ENCODE data around the gene CCDC187. TPM values are rescaled to one million over a fixed set of nuclear protein-coding genes. Genes with fewer than 3 reads are reported as not detected.
A peak's percentile ranks its signal among the peaks of the same experiment; 100 is the strongest.

Gene CCDC187
- total and polyA plus RNA-seq, 2 experiments from 2014 or later, result 0.13 to 1.3 TPM

- no peaks in the 10 kb centered on the region for H3K36me3 ChIP-seq
- no peak for TF ChIP-seq CTCF (IDR thresholded peaks at IDR 0.05; ENCODE audit: low read depth, low read length)
- no peaks in the 10 kb centered on the region for H3K27me3 ChIP-seq
- H3K27ac ChIP-seq, result no peak overlapping the region
- DNase-seq (ENCODE audit: low read depth in 1 of 2, low spot score in 1 of 2), result no peak
- peaks cover 17% of the 10 kb centered on the region for H3K4me1 ChIP-seq (ENCODE audit: low read depth)
- H3K4me3 ChIP-seq, result no peak overlapping the region
- no peaks in the 10 kb centered on the region for H3K9me3 ChIP-seq (ENCODE audit: low read depth)
Observed at GRCh38 chr9:136344544-136345280, 40.8 kb upstream of the CCDC187 start.

DNA sequence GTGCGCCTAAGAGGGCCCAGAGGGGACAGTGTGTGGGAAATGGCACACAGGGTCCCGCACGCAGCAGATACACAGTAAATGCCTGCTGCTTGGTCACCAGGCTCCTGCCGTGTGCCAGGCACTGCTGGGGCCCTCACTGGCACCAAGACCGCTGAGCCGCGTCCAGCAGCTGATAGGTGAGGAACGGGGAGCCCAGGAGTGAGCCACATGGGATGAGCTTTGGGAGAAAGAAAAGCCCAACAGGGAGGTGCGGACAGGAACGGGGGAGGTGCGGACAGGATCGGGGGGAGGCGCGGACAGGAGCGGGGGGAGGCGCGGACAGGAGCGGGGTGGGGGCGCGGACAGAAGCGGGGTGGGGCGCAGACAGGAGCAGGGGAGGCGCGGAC lies 40.0 kb upstream of the CCDC187 start:
- peaks cover 17% of the 10 kb centered on the region for H3K4me1 ChIP-seq (ENCODE audit: low read depth)
- no peak for TF ChIP-seq CTCF (IDR thresholded peaks at IDR 0.05; ENCODE audit: low read depth, low read length)

DNA sequence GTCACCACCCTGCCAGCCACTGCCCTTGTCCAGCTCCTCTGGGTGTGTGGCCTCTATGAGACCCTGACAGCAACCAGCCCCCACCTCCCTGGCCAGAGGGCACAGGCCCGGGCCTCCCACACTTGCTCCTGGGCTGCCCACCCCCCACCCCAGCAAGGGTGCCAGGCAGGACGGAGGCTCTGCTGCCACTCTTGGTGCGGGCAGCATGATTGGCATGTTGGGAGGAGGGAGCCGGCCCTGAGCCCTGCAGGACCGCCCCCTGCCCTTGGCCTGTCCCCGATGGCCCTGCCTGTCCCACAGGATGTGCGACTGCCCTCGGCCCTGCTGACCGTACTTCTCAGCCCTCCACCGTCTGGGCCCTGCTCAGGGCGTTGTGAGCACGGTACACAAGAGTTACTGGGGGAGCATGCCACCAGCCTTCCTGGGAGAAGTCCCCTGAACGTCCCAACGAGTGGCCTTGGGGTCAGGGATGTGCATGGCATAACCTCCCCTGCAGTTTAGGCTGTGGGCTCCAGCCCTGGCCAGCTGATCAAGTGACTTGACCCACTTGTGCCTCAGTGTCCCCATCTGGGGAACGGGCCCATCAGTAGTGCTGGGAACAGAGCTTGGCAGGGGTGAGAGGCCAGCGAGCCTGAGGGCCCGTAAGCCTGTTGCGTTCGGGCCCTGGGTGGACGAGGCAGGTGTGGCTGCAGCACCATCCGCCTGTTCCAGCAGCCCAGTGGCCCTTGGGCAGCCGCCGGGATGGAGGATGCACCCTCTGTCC lies 39.4 kb upstream of the CCDC187 start:
- Histone ChIP-seq H3K4me3 (no peak overlapping the region), H3K27me3 (no peaks in the 10 kb centered on the region), H3K9me3 (ENCODE audit: low read depth) (no peaks in the 10 kb centered on the region), H3K36me3 (no peaks in the 10 kb centered on the region), H3K27ac (peak overlapping the region; percentile 80), H3K4me1 (ENCODE audit: low read depth) (peaks cover 17% of the 10 kb centered on the region)
- no peak for TF ChIP-seq CTCF (IDR thresholded peaks at IDR 0.05; ENCODE audit: low read depth, low read length)
- peak in 1 of 2 donors; percentile 50 for DNase-seq (ENCODE audit: low read depth in 1 of 2, low spot score in 1 of 2)

More for the DNA sequence above, 40.0 kb upstream of the CCDC187 start:
- no peaks in the 10 kb centered on the region for H3K27me3 ChIP-seq
- H3K36me3 ChIP-seq, result no peaks in the 10 kb centered on the region
- H3K27ac ChIP-seq, result peak overlapping the region; percentile 80
- H3K9me3 ChIP-seq (ENCODE audit: low read depth), result no peaks in the 10 kb centered on the region
- DNase-seq (ENCODE audit: low read depth in 1 of 2, low spot score in 1 of 2), result no peak
- H3K4me3 ChIP-seq, result no peak overlapping the region

- Histone ChIP-seq H3K27ac (peak overlapping the region; percentile 80), H3K4me1 (ENCODE audit: low read depth) (peaks cover 17% of the 10 kb centered on the region), H3K36me3 (peaks cover 6% of the 10 kb centered on the region), H3K4me3 (peak overlapping the region; percentile 21), H3K9me3 (ENCODE audit: low read depth) (no peaks in the 10 kb centered on the region), H3K27me3 (no peaks in the 10 kb centered on the region)
- TF ChIP-seq CTCF (IDR thresholded peaks at IDR 0.05; ENCODE audit: low read depth, low read length), result no peak
- peak; percentile 80 to 92 for DNase-seq (ENCODE audit: low read depth in 1 of 2, low spot score in 1 of 2)
Observed at GRCh38 chr9:136342181-136343120, 38.6 kb upstream of the CCDC187 start.

- H3K27ac ChIP-seq, result no peak overlapping the region
- peaks cover 6% of the 10 kb centered on the region for H3K36me3 ChIP-seq
Observed at GRCh38 chr9:136341769-136342168, 37.9 kb upstream of the CCDC187 start.

More at GRCh38 chr9:136341769-136342168, 37.9 kb upstream of the CCDC187 start:
- no peaks in the 10 kb centered on the region for H3K9me3 ChIP-seq (ENCODE audit: low read depth)
- no peak overlapping the region for H3K4me3 ChIP-seq
- H3K4me1 ChIP-seq (ENCODE audit: low read depth), result peaks cover 17% of the 10 kb centered on the region
- TF ChIP-seq CTCF (IDR thresholded peaks at IDR 0.05; ENCODE audit: low read depth, low read length), result no peak
- no peaks in the 10 kb centered on the region for H3K27me3 ChIP-seq
- DNase-seq (ENCODE audit: low read depth in 1 of 2, low spot score in 1 of 2), result no peak

Data from cardiac muscle cell (in vitro differentiated cells and primary cell).